Dermis blood vessel endothelial cell (primary cell): ENCODE data around the gene EFHD1. TPM values are rescaled to one million over a fixed set of nuclear protein-coding genes. Genes with fewer than 3 reads are reported as not detected.
"Not testable (repeated sequence)": the region's sequence is repeated elsewhere in the genome, so short reads cannot be mapped to it uniquely, and the experiment has no call there.

Experiments
- DNase-seq: peaks from one replicate; pipeline ENCODE4 v3.0.0; 2010
- total RNA-seq: library from RNA; depleted of rRNA; stranded (reverse); fragments of >200 nt; gene quantifications from 2 replicates; pipeline ENCODE4 v1.2.3, GENCODE V29; 2014

Gene EFHD1
- total RNA-seq, 1 donor from 2014 or later, result 0.17 TPM

- DNase-seq, result peak; percentile 98
Measured at GRCh38 chr2:232697059-232697806, 63.8 kb downstream of the EFHD1 start, which contains the start of gene GIGYF2. TSS of gene GIGYF2 (plus strand) at chr2:232697331. CDS start at chr2:232735198, 37,867 bp downstream.

DNA sequence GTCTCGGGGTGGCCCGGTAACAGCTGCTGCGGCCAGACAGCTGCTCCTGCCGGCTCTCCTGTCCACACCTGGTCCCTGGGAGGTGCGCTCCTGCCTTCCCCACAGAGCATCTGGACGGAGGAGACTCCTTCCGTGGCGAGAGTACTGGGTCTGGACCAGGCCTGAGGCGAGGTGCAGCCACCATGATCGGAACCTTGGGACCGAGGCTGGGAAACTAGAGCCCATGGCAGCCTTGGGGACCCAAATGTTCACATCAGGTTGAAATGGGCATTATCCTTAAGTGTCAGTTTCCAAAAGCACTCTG lies 64.4 kb downstream of the EFHD1 start:
- no peak for DNase-seq

DNA sequence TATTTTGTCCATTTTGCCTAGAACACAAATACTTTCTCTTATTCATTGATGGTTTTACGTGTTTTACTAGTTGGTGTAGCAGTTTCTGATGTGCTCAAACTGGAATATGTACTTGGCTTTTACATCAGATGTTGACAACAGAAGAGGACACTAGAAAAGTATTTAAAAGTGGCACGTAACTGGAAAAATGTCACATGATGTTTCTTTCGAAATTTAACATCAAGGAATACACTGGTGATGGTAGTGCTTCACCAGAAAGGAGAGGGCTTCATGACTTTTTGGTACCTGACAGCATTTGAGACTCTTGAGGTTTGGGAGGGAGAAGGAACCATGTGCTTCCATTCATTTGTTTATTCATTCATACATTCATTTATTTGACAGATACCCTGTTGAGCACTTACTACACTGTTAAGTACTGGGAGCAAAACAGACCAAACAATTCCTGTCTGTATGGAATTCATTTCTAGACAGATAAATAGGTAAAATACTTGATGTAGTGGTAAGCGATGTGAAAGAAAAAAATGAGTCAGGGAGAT lies 65.2 kb downstream of the EFHD1 start:
- DNase-seq, result peak; percentile 9

GRCh38 chr2:232699110-232699509 lies 65.7 kb downstream of the EFHD1 start:
- DNase-seq, result peak; percentile 16

DNA sequence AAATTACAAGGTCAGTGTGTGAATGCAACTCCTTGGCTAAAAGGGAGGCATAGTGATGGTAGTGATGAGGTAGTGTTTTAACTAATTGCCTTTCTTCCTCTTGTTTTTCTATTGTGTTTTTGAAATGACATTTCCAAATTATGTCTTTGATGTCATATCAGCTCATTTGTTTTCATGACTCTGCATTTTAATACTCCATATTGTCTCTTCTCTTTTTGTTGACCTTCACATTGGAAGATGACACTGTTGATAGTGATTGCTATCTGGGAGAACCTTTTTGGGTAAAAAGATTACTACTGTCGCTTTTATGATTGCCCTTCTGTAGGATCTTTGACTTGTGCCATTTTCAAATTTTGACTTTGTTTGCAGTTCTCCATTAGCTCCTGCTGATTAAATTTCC lies 66.8 kb downstream of the EFHD1 start:
- DNase-seq, result no peak

- DNase-seq, result no peak
Measured at GRCh38 chr2:232707076-232707475, 73.7 kb downstream of the EFHD1 start.

DNA sequence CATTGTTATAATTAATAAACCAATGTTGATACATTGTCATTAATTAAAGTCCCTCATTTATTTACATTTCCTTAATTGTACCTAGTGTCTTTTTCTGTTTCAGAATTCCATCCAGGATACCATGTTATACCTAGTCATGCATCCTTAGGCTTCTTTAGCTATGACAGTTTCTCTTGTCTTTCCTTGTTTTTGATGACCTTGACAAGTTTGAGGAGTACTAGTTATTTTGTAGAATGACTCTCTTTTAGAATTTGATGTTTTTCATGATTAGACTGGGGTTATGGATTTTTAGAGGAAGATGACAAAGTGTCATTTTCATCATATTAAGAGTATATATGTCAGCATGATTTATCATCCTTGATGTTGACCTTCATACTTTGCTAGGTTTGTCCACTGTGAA lies 80.1 kb downstream of the EFHD1 start:
- DNase-seq, result no peak

DNA sequence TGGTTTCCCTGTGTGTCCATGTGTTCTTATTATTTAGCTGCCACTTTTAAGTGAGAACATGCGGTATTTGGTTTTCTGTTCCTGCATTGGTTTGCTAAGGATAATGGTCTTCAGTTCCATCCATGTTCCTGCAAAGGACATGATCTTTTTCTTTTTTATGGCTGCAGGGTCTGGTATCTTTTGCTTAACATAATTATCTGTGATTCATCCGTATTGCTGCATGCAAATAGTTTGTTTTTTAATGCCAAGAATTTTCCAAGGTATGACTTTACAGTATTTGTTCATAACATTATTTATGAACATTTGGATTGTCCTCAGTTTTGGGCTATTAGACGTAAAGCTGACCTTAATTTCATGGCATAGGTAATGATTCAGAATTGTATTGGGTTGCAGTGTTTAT lies 81.6 kb downstream of the EFHD1 start:
- DNase-seq, result no peak

GRCh38 chr2:232720056-232720455 lies 86.7 kb downstream of the EFHD1 start:
- not testable (repeated sequence) for DNase-seq

DNA sequence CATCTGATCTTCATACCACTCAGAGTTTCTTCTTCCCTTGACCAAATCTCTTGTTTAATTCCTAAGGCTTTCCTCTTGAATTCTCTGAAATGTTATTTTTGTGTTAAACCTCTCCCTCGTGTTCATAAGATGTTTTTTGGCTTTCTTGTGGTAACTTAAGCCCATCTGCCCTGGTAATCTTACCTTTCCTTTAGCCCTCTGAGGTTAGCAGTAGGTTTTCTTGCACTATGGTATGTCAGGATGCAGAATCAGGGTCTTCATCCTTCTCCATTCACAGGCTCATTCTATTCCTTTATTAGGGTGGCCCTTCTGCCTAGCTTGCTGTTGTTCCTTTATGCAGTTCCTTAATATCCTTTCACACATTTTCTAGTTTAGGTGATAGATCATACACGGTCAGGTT lies 87.9 kb downstream of the EFHD1 start:
- no peak for DNase-seq

DNA sequence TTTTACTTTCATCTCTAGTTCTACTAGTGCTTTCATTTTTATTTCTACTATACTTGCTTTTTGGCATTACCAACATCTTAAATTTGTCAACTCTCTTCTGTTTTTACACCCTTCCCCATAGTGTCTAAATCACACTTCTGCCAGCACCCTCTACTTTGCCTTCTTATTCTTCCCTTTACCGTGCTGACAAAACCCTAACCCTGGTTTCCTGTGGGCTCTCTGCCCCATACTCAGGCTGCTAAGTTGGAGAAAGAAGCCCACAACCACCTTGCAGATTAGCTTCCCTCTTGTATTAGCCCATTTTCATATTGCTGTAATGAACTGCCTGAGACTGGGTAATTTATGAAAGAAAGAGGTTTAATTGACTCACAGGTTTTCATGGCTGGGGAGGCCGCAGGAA lies 88.5 kb downstream of the EFHD1 start:
- DNase-seq, result no peak

DNA sequence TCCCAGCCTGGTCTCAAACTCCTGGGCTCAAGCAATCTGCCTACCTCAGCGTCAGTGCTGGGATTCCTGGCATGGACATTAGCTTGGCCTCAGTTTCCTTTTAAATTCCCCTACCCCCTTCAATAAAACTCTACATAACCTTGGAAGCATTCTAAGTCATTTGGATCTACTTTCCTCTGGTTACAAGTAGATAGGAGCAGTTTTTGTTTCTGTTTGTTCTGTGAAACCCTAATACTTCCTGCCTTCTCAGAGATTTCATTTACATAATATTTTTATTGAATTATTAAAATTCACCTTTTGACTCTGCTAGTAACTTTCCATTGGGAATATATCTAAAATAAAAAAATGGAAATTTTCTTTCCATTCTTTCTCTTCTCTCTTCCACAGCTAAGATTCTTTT lies 89.6 kb downstream of the EFHD1 start:
- no peak for DNase-seq

DNA sequence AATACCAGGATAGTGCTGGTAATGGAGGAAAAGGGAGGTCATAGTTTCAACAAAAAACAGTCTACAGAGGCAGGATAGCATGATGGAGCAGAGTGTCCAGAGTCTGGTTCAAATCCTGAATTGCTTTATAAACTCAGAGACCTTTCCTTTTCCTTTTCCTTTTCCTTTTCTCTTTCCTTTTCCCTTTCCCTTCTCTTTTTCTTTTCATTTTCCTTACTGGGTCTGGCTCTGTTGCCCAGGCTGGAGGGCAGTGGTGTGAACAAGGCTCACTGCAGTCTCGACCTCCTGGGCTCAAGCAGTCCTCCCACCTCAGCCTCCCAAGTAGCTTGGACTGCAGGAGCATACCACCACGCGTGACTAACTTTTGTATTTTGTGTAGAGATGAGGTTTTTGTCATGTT lies 95.4 kb downstream of the EFHD1 start:
- no peak for DNase-seq

GRCh38 chr2:232731470-232731869 lies 98.1 kb downstream of the EFHD1 start:
- DNase-seq, result no peak

Other genes starting within 250 kb of the EFHD1 start
- 0.05 TPM in 1 of 2 replicates, not detected in the other for gene ALPG, start 226.8 kb upstream of the EFHD1 start, total RNA-seq
- gene ALPI, start 177.5 kb upstream of the EFHD1 start, total RNA-seq, result not detected in 2 replicates
- gene ECEL1, start 145.8 kb upstream of the EFHD1 start, total RNA-seq, result not detected in 2 replicates
- gene PRSS56, start 113.2 kb upstream of the EFHD1 start, total RNA-seq, result not detected in 2 replicates
- gene CHRND, start 107.4 kb upstream of the EFHD1 start, total RNA-seq, result not detected in 2 replicates
- not detected in 2 replicates for gene CHRNG, start 93.9 kb upstream of the EFHD1 start, total RNA-seq
- 1.3 and 1.5 TPM in 2 replicates for gene TIGD1, start 83.0 kb upstream of the EFHD1 start, total RNA-seq
- 102 and 112 TPM in 2 replicates for gene EIF4E2, start 82.9 kb upstream of the EFHD1 start, total RNA-seq
- gene GIGYF2, start 63.7 kb downstream of the EFHD1 start, total RNA-seq, result 54.4 and 57.2 TPM in 2 replicates
- gene KCNJ13, start 143.0 kb downstream of the EFHD1 start, total RNA-seq, result not detected in 2 replicates
- 0.34 and 0.84 TPM in 2 replicates for gene SNORC, start 236.7 kb downstream of the EFHD1 start, total RNA-seq